Midbrain (tissue), 1 donor: Measurements from ENCODE around the gene TXNDC17.
A peak's percentile ranks its signal among the peaks of the same experiment; 100 is the strongest.
"Not testable (repeated sequence)": the region's sequence is repeated elsewhere in the genome, so short reads cannot be mapped to it uniquely, and the experiment has no call there.

Source experiments
- DNase-seq: peaks from one replicate; lab custom pipeline; 2025; lab: John Stamatoyannopoulos, UW

The TXNDC17 gene

GRCh38 chr17:6637458-6637840 is 3.4 kb upstream of the TXNDC17 start:
- no peak for DNase-seq

- DNase-seq = no peak
Observed at GRCh38 chr17:6638046-6638908, 2.6 kb upstream of the TXNDC17 start.

DNA sequence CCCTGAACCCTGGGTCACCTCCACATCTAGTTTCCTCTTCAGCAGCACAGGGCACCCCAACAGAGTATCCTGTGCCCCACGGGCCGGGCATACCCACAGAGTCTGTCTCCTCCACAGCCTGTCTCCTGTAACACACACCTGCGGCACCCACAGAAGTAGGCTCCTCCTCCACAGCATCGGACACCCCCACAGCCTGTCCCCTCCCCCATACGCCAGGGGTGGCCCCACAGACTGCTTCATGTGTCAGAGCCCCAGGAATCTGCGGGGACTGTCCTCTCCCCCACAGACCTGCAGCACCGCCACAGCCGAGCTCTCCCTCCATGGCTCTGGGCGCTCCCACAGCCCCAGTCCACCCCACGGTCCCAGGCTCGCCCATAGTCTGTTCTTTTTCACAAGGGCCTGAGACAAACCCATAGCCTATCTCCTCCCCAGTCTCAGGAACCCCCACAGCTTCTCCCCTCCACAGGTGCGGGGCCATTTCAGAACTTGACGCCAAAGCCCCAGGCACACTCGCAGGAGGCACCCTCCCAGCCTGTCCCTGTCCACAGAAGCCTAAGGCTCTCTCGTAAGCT is 1.8 kb upstream of the TXNDC17 start:
- no peak for DNase-seq

GRCh38 chr17:6639586-6640535 is 999 bp upstream of the TXNDC17 start:
- DNase-seq = no peak

- peak; percentile 51 for DNase-seq
Observed at GRCh38 chr17:6641247-6641863, 495 bp downstream of the TXNDC17 start.

- DNase-seq = no peak
Observed at GRCh38 chr17:6642592-6642991, 1.7 kb downstream of the TXNDC17 start.

GRCh38 chr17:6643451-6644125 is 2.7 kb downstream of the TXNDC17 start:
- no peak for DNase-seq

- no peak for DNase-seq
Observed at GRCh38 chr17:6648181-6648580, 7.3 kb downstream of the TXNDC17 start.

DNA sequence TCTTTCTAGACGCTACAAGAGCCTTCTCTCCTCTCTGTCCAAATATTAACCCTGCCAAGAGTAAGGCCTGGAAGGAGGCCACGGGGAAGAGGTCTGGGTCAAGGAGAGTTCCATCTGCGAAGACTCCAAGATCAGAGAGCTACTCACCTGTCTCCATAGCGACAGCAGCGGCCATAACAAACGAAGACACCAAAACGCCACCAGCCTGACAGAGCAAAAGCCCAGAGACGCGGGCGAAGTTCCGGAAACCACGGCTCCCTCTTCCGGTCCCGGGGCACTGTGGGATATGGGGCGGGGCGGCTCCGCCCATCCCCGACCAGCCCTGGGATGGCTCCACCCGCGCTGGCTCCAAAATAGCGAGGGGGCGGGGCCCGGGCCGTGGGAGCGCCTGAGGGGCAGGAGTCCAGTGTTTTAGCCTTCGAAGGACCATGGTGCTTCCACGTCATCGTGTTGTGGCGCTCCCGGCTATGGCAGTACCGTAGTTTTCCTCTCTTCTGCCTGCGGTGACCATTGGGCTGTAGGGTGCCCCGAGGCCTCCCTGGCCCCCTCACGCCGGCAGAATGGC is 10.6 kb downstream of the TXNDC17 start, which contains the start of the genes C17orf100 and MED31:
TSS of gene C17orf100 (plus strand) at position 409 of the 565 bp plus-strand sequence. CDS start at position 561, 152 bp downstream.
TSS of gene MED31 (minus strand) at position 252 of the 565 bp plus-strand sequence. CDS start at position 175, 77 bp downstream.
- peak; percentile 95 for DNase-seq

DNA sequence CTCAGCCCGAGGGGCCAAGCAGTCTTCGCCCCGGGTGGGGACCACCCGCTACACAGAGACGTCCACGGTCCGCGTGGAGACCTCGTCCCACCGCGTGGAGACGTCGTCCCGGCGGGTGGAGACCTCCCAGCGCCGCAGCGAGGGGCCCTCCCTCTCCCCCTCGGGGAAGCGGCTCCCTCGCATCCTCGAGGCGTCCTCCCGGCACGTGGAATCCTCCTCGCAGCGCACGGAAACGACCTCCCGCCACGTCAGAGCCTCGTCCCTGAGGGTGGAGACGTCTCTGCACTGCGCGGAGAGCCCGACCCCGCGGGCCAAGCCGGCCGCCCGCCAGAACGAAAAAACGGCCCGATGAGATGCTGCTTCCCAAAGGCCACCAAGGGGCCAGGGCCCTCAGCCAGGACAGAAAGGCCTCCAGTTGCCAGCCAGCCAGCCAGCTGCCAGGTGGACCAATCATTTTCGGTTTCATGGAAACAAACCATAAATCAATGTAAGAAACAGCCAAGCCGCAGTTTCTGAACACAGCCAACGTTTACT is 11.1 kb downstream of the TXNDC17 start:
- DNase-seq = no peak

GRCh38 chr17:6654841-6655731 is 14.2 kb downstream of the TXNDC17 start:
- no peak for DNase-seq

- not testable (repeated sequence) for DNase-seq
Observed at GRCh38 chr17:6655732-6656361, 15.0 kb downstream of the TXNDC17 start.

- DNase-seq = not testable (repeated sequence)
Observed at GRCh38 chr17:6656797-6657632, 16.2 kb downstream of the TXNDC17 start.

- DNase-seq = no peak
Observed at GRCh38 chr17:6657633-6658287, 16.9 kb downstream of the TXNDC17 start.

DNA sequence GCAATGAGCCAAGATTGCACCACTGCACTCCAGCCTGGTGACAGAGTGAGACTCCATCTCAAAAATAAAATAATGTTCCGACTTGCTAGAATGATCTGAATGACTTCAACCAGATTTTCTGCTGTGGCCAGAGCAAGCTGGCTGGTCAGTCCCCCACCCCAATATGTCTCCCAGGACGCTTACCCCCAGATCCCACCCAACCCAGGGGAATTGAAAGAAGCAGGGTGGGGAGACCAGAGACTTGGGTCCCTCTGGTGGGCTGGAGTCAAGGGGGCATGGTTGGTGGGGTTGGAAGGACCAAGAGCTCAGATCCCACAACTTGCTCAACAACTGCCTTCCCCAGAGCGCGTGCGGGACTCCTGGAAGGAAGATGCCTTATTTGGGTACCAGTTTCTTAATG is 17.6 kb downstream of the TXNDC17 start:
- DNase-seq = not testable (repeated sequence)

DNA sequence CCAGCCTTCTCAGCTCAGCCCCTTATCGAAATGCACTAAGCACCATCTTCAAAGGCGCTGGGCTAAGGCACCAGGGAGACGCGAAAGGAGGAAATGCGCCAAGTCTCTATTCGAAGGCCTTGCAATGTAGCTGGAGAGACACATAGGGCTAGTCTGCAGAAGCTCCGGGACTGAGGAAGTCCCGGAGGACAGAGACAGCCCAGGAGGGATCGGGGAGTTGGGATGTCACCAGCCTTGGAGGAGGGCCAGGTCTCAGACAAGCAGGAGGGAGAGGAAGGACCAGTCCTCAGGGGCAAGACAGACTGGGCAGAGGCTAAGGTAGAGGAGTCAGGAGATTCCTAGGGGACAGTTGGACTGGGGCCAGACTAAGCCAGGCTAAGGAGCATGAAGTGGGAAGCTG is 19.2 kb downstream of the TXNDC17 start:
- no peak for DNase-seq

DNA sequence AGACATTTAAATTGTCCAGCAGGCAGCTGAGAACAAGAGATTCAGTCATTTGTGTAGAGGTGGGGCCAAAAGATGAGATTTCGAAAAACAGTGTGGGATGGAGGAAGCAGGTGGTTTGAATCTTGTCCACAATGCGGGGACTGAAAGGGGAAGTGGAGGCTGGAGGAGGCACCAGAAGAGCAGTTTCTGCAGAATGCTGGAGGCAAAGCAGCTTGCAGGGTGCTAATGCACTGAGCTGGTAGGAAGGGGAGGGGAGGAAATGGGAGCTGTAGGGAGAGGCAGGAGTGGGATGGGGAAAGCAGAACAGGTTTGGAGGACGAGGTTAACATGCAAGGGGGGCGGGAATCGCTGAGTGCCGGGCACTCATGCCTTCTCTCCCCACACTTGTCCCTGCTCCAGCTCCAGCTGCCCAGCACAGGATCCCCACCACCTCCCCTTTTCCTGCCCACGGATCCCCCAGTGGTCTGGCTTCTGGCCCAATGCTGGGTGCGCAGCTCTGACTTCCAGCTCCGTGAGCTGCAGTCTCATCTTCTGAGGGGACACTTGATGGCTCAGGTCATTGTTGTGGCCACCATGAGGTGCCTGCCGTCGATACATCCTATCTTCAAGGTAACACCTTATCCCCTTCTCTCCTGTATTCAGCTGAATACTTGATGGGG is 20.1 kb downstream of the TXNDC17 start:
- DNase-seq = no peak
